ENCODE data around the gene HRH3. TPM values are rescaled to one million over a fixed set of nuclear protein-coding genes. Genes with fewer than 3 reads are reported as not detected.

Gene HRH3
- total RNA-seq, 2 donors from 2014 or later = not detected

GRCh38 chr20:62266851-62267250 lies 46.8 kb upstream of the HRH3 start:
- no peak for ATAC-seq (ENCODE audit: insufficient number of reproducible peaks, low FRiP score, low read depth)
- Histone ChIP-seq H3K9me3 (no peaks in the 10 kb centered on the region), H3K36me3 (peaks cover 40% of the 10 kb centered on the region)

GRCh38 chr20:62266340-62266739 lies 46.3 kb upstream of the HRH3 start:
- TF ChIP-seq CTCF (IDR thresholded peaks at IDR 0.05) = no peak
- H3K27ac ChIP-seq = no peak overlapping the region
- ATAC-seq (ENCODE audit: insufficient number of reproducible peaks, low FRiP score, low read depth) = no peak
- H3K9me3 ChIP-seq = no peaks in the 10 kb centered on the region
- no peak overlapping the region for H3K4me3 ChIP-seq
- H3K27me3 ChIP-seq (replicated peaks; ENCODE audit: insufficient read depth) = no peaks in the 10 kb centered on the region
- H3K36me3 ChIP-seq = peaks cover 39% of the 10 kb centered on the region
- H3K4me1 ChIP-seq (ENCODE audit: control insufficient read depth in 1 of 2, low read depth in 2 of 2) = no peaks in the 10 kb centered on the region
- DNase-seq (ENCODE audit: low spot score) = no peak

More at GRCh38 chr20:62266851-62267250, 46.8 kb upstream of the HRH3 start:
- DNase-seq (ENCODE audit: low spot score) = no peak
- H3K27ac ChIP-seq = no peak overlapping the region
- H3K27me3 ChIP-seq (replicated peaks; ENCODE audit: insufficient read depth) = no peaks in the 10 kb centered on the region
- TF ChIP-seq CTCF (IDR thresholded peaks at IDR 0.05) = no peak
- no peak overlapping the region for H3K4me3 ChIP-seq
- H3K4me1 ChIP-seq (ENCODE audit: control insufficient read depth in 1 of 2, low read depth in 2 of 2) = no peaks in the 10 kb centered on the region

GRCh38 chr20:62265365-62265764 lies 45.3 kb upstream of the HRH3 start:
- Histone ChIP-seq H3K4me3 (no peak overlapping the region), H3K27me3 (replicated peaks; ENCODE audit: insufficient read depth) (no peaks in the 10 kb centered on the region), H3K36me3 (peaks cover 41% of the 10 kb centered on the region), H3K27ac (no peak overlapping the region), H3K4me1 (ENCODE audit: control insufficient read depth in 1 of 2, low read depth in 2 of 2) (no peaks in the 10 kb centered on the region), H3K9me3 (no peaks in the 10 kb centered on the region)
- ATAC-seq (ENCODE audit: insufficient number of reproducible peaks, low FRiP score, low read depth) (no peak), DNase-seq (ENCODE audit: low spot score) (no peak)
- no peak for TF ChIP-seq CTCF (IDR thresholded peaks at IDR 0.05)

GRCh38 chr20:62263396-62263795 lies 43.3 kb upstream of the HRH3 start:
- Histone ChIP-seq H3K36me3 (peaks cover 41% of the 10 kb centered on the region), H3K27me3 (replicated peaks; ENCODE audit: insufficient read depth) (no peaks in the 10 kb centered on the region), H3K9me3 (no peaks in the 10 kb centered on the region), H3K4me1 (ENCODE audit: control insufficient read depth in 1 of 2, low read depth in 2 of 2) (peaks cover 0 to 10% of the 10 kb centered on the region in 2 donors), H3K4me3 (no peak overlapping the region), H3K27ac (no peak overlapping the region)
- no peak for ATAC-seq (ENCODE audit: insufficient number of reproducible peaks, low FRiP score, low read depth)
- DNase-seq (ENCODE audit: low spot score) = no peak
- TF ChIP-seq CTCF (IDR thresholded peaks at IDR 0.05) = no peak

GRCh38 chr20:62262064-62262463 lies 42.0 kb upstream of the HRH3 start:
- TF ChIP-seq CTCF (IDR thresholded peaks at IDR 0.05) = no peak
- Histone ChIP-seq H3K4me3 (no peak overlapping the region), H3K9me3 (no peaks in the 10 kb centered on the region), H3K27ac (no peak overlapping the region), H3K36me3 (peaks cover 43% of the 10 kb centered on the region), H3K27me3 (replicated peaks; ENCODE audit: insufficient read depth) (no peaks in the 10 kb centered on the region), H3K4me1 (ENCODE audit: control insufficient read depth in 1 of 2, low read depth in 2 of 2) (peaks cover 0 to 18% of the 10 kb centered on the region in 2 donors)
- ATAC-seq (ENCODE audit: insufficient number of reproducible peaks, low FRiP score, low read depth) = no peak
- no peak for DNase-seq (ENCODE audit: low spot score)

Data from thoracic aorta (tissue), 2 donors.